ENCODE results near the gene EFCC1. TPM values are rescaled to one million over a fixed set of nuclear protein-coding genes. Genes with fewer than 3 reads are reported as not detected.

The EFCC1 gene
- total and polyA plus RNA-seq, 2 of the 13 experiments (the other 11 are each of a cell fraction or from before 2014, with no cell fraction given), result not detected

- Histone ChIP-seq H3K36me3 (replicated peaks in 1 of 2; ENCODE audit: control insufficient read depth in 1 of 2, insufficient read depth in 2 of 2, low read length in 2 of 2) (no peaks in the 10 kb centered on the region), H3K79me2 (ENCODE audit: insufficient read depth, low read length) (no peaks in the 10 kb centered on the region), H3K27ac (ENCODE audit: extremely low read length, insufficient read depth, low read length) (no peak overlapping the region), H3K9ac (ENCODE audit: insufficient read depth, low read depth, low read length) (no peak overlapping the region), H4K20me1 (ENCODE audit: insufficient read depth, low read length) (no peaks in the 10 kb centered on the region), H3K4me1 (ENCODE audit: insufficient read depth, low read length) (peaks cover 32% of the 10 kb centered on the region), H2AFZ (ENCODE audit: low read length) (no peak overlapping the region), H3K4me2 (ENCODE audit: low read depth, low read length) (no peak overlapping the region), H3K27me3 (ENCODE audit: control insufficient read depth in 1 of 2, insufficient read depth in 2 of 2, low read length in 2 of 2) (peaks cover 2 to 48% of the 10 kb centered on the region in 2 experiments; a peak in 4 of 5 replicates), H3K4me3 (replicated peaks in 1 of 3; ENCODE audit: insufficient read depth in 1 of 3, low read depth in 2 of 3, low read length in 3 of 3) (no peak overlapping the region), H3K9me3 (ENCODE audit: low read length) (no peaks in the 10 kb centered on the region)
- intact Hi-C loops (cut with micrococcal nuclease; ENCODE audit: unreplicated experiment), result no loop called here
- no TSS peak for BruUV-seq (replicated peaks)
- in situ Hi-C loops (cut with HindIII; ENCODE audit: extremely low pct_ligation_motif_present, low pct_unique_long_range_greater_than_20kb), result no loop called here
- ATAC-seq (no peak), FAIRE-seq (no peak), DNase-seq (ENCODE audit: low spot score) (no peak)
- ChIA-PET CTCF (ENCODE audit: low intra/inter-chr PET ratio, low total read pairs) (no interaction called here), POLR2A (no interaction called here)
- 13% methylated on average over 7 of the region's 7 CpGs for WGBS (ENCODE audit: low lambda C conversion rate)
- no peak for TF ChIP-seq SOX13 (IDR thresholded peaks at IDR 0.05)
- no peak for TF ChIP-seq SOX13 (CRISPR knock-in tag; conservative IDR thresholded peaks at IDR 0.05 in 1 of 2, IDR thresholded peaks at IDR 0.05 in 1 of 2)
- TF ChIP-seq MED1 (CRISPR knock-in tag; IDR thresholded peaks at IDR 0.05), result no peak
- no peak for TF ChIP-seq ZNF251 (CRISPR knock-in tag; IDR thresholded peaks at IDR 0.05)
- TF ChIP-seq FOXC1 (CRISPR knock-in tag; IDR thresholded peaks at IDR 0.05; ENCODE audit: borderline replicate concordance), result no peak
- TF ChIP-seq ZNF230 (CRISPR knock-in tag; IDR thresholded peaks at IDR 0.05), result no peak
- no peak for TF ChIP-seq GTF3A (CRISPR knock-in tag; conservative IDR thresholded peaks at IDR 0.05)
- TF ChIP-seq JUND (CRISPR knock-in tag; IDR thresholded peaks at IDR 0.05), result no peak
- TF ChIP-seq ZNF674 (CRISPR knock-in tag; IDR thresholded peaks at IDR 0.05; ENCODE audit: low read depth), result no peak
- TF ChIP-seq FOXO4 (CRISPR knock-in tag; conservative IDR thresholded peaks at IDR 0.05), result no peak
- TF ChIP-seq ZNF580 (CRISPR knock-in tag; IDR thresholded peaks at IDR 0.05; ENCODE audit: borderline replicate concordance, low read depth), result no peak
- TF ChIP-seq HIC2 (CRISPR knock-in tag; IDR thresholded peaks at IDR 0.05; ENCODE audit: low read depth), result no peak
- TF ChIP-seq MAFK (conservative IDR thresholded peaks at IDR 0.05 in 1 of 2, IDR thresholded peaks at IDR 0.05 in 1 of 2; ENCODE audit: low read length in 2 of 2), result no peak
- no peak for TF ChIP-seq ZNF264 (CRISPR knock-in tag; IDR thresholded peaks at IDR 0.05)
- no peak for TF ChIP-seq ZNF343 (CRISPR knock-in tag; IDR thresholded peaks at IDR 0.05)
- no peak for TF ChIP-seq ZNF556 (CRISPR knock-in tag; IDR thresholded peaks at IDR 0.05; ENCODE audit: borderline replicate concordance)
- TF ChIP-seq MBNL3 (CRISPR knock-in tag; conservative IDR thresholded peaks at IDR 0.05), result no peak
- TF ChIP-seq LRRFIP1 (CRISPR knock-in tag; conservative IDR thresholded peaks at IDR 0.05), result no peak
- no peak for TF ChIP-seq THAP8 (CRISPR knock-in tag; IDR thresholded peaks at IDR 0.05; ENCODE audit: borderline replicate concordance)
Measured at GRCh38 chr3:129017484-129017899, 16.4 kb downstream of the EFCC1 start.

All from HepG2 (cell line).